HepG2 (cell line): ENCODE data around the gene NUBPL. TPM values are rescaled to one million over a fixed set of nuclear protein-coding genes. Genes with fewer than 3 reads are reported as not detected.

Experiments
- ATAC-seq: fragments of 200-7000 bp; cut with Tn5 transposase; 3 replicates; pipeline ENCODE4 v1.9.1; 2020; ENCODE audit warnings: mild to moderate bottlenecking, moderate library complexity
- BruUV-seq: library from RNA; stranded (reverse); fragments of 400-500 nt; replicated peaks from 2 replicates; lab custom pipeline; 2021; lab: Mats Ljungman, UMichigan
- CTCF ChIA-PET: fragments of 300-600 bp; formaldehyde crosslinking; extraction: SDS; loops from one replicate; lab custom pipeline; 2021; ENCODE audit warnings: low total read pairs, inconsistent platforms, low intra/inter-chr PET ratio; lab: Yijun Ruan, JAX
- POLR2A ChIA-PET: fragments of 350-600 bp; sonication (Branson Sonifier 250); formaldehyde crosslinking; loops from one replicate; lab custom pipeline; 2020; ENCODE audit warnings: antibody characterized with exemption, inconsistent platforms; lab: Yijun Ruan, JAX
- DNase-seq: peaks from one replicate; pipeline ENCODE4 v3.0.0-alpha.2; 2015; ENCODE audit warnings: low spot score
- FAIRE-seq: peaks from 3 replicates; lab custom pipeline; 2011; peaks lifted over from hg19 to GRCh38; lab: Jason Lieb, UNC
- H2AFZ ChIP-seq: one replicate; pipeline ENCODE4 v1.6.1; 2011; ENCODE audit warnings: low read length, inconsistent platforms
- H3K27ac ChIP-seq: fragments of 300-600 bp; 3 replicates; pipeline ENCODE4 v1.8.0; 2011; ENCODE audit warnings: mixed run types, mild to moderate bottlenecking, mixed read lengths, low read length, inconsistent platforms; ENCODE audit not compliant: insufficient read depth; ENCODE audit errors: extremely low read length
- H3K27me3 ChIP-seq, 2 experiments: fragments of 200-600 bp in 1 of 2; 2 replicates in 1 of 2; 3 replicates in 1 of 2; pipeline versions ENCODE4 v1.6.0 to v1.8.0; 2011; ENCODE audit warnings: low read length in 2 of 2, mild to moderate bottlenecking in 2 of 2, moderate library complexity in 2 of 2, inconsistent platforms in 1 of 2; ENCODE audit not compliant: insufficient read depth in 2 of 2, control insufficient read depth in 1 of 2
- H3K36me3 ChIP-seq, 2 experiments: fragments of 200-600 bp in 1 of 2; replicated peaks in 1 of 2; 2 replicates in 1 of 2; 3 replicates in 1 of 2; pipeline versions ENCODE4 v1.5.1 to v1.8.0; 2011; ENCODE audit warnings: low read length in 2 of 2, inconsistent platforms in 1 of 2; ENCODE audit not compliant: insufficient read depth in 2 of 2, control insufficient read depth in 1 of 2
- H3K4me1 ChIP-seq: 2 replicates; pipeline ENCODE4 v1.5.1; 2012; ENCODE audit warnings: low read length, inconsistent platforms; ENCODE audit not compliant: insufficient read depth
- H3K4me2 ChIP-seq: 2 replicates; pipeline ENCODE4 v1.6.0; 2011; ENCODE audit warnings: low read depth, low read length, inconsistent platforms
- H3K4me3 ChIP-seq, 3 experiments: fragments of 200-600 bp in 1 of 3; sonication (generic), shearing (Covaris generic) in 1 of 3; replicated peaks in 1 of 3; 2 replicates each; pipeline ENCODE4 v1.5.1; 2011 to 2016; ENCODE audit warnings: low read length in 3 of 3, inconsistent platforms in 2 of 3, low read depth in 2 of 3, mild to moderate bottlenecking in 2 of 3, control low read depth in 1 of 3, mixed read lengths in 1 of 3; ENCODE audit not compliant: insufficient read depth in 1 of 3
- H3K79me2 ChIP-seq: one replicate; pipeline ENCODE4 v1.6.1; 2011; ENCODE audit warnings: low read length, inconsistent platforms; ENCODE audit not compliant: insufficient read depth
- H3K9ac ChIP-seq: 2 replicates; pipeline ENCODE4 v1.6.0; 2011; ENCODE audit warnings: mild to moderate bottlenecking, low read depth, low read length, inconsistent platforms; ENCODE audit not compliant: insufficient read depth
- H3K9me3 ChIP-seq: 2 replicates; pipeline ENCODE4 v1.5.1; 2012; ENCODE audit warnings: mild to moderate bottlenecking, low read length
- H4K20me1 ChIP-seq: 2 replicates; pipeline ENCODE4 v1.6.0; 2011; ENCODE audit warnings: inconsistent platforms, mild to moderate bottlenecking, low read length, moderate library complexity; ENCODE audit not compliant: insufficient read depth
- AGO1 ChIP-seq: fragments of 200-400 bp; formaldehyde crosslinking; IDR thresholded peaks from 2 replicates; pipeline ENCODE4 v1.6.1; 2017; ENCODE audit warnings: mild to moderate bottlenecking, low read depth, low read length, moderate library complexity; ENCODE audit not compliant: poor library complexity, severe bottlenecking
- GMEB1 ChIP-seq: sonication (generic); formaldehyde crosslinking; IDR thresholded peaks from 2 replicates; pipeline ENCODE4 v1.5.1; 2020; ENCODE audit warnings: missing genetic modification reagents, mild to moderate bottlenecking, borderline replicate concordance
- MTA1 ChIP-seq: sonication (generic); formaldehyde crosslinking; IDR thresholded peaks from 2 replicates; pipeline ENCODE4 v1.4.0; 2020; ENCODE audit warnings: missing genetic modification reagents, mild to moderate bottlenecking, borderline replicate concordance
- TCF7L2 ChIP-seq: IDR thresholded peaks from 2 replicates; pipeline ENCODE4 v1.6.1; 2011; ENCODE audit warnings: mild to moderate bottlenecking, low read depth, low read length, moderate library complexity
- ZC3H13 ChIP-seq: sonication (generic); formaldehyde crosslinking; IDR thresholded peaks from 2 replicates; pipeline ENCODE4 v1.8.1; 2023; ENCODE audit warnings: mild to moderate bottlenecking, missing genetic modification reagents, moderate library complexity
- ZNF224 ChIP-seq: sonication (generic); formaldehyde crosslinking; IDR thresholded peaks from 2 replicates; pipeline ENCODE4 v1.5.0; 2020; ENCODE audit warnings: mild to moderate bottlenecking, missing genetic modification reagents
- ZNF275 ChIP-seq: sonication (generic); formaldehyde crosslinking; IDR thresholded peaks from 2 replicates; pipeline ENCODE4 v1.8.0; 2022; ENCODE audit warnings: missing genetic modification reagents, mild to moderate bottlenecking, inconsistent platforms, borderline replicate concordance
- ZNF34 ChIP-seq: sonication (generic); formaldehyde crosslinking; IDR thresholded peaks from 2 replicates; pipeline ENCODE4 v1.4.0; 2020; ENCODE audit warnings: mild to moderate bottlenecking, missing genetic modification reagents, borderline replicate concordance
- WGBS: methylation state at CpG from one replicate; pipeline ENCODE4 v1.1.6; 2017; ENCODE audit warnings: low lambda C conversion rate; 5-methylcytosine and 5-hydroxymethylcytosine counted together
- in situ Hi-C: cut with HindIII; loops from 2 replicates; pipeline ENCODE4 v1.10.0; 2017; ENCODE audit warnings: low pct_unique_long_range_greater_than_20kb; ENCODE audit not compliant: extremely low pct_ligation_motif_present
- intact Hi-C: fragments of 100-400 bp; cut with micrococcal nuclease; formaldehyde crosslinking; loops from one replicate; pipeline ENCODE4 v1.10.0; 2022; ENCODE audit not compliant: unreplicated experiment
- polyA plus RNA-seq, 8 experiments: library from polyadenylated mRNA; depleted of rRNA in 3 of 8; stranded (reverse) in 7 of 8; unstranded in 1 of 8; fragments of >200 nt; fragmentation: Illumina TruSeq in 4 of 8; extraction: Trizol in 4 of 8; gene quantifications; 2 replicates each; pipeline versions ENCODE4 v1.2.1 to v1.2.3, GENCODE V29; 2011 to 2016; ENCODE audit warnings: low read depth in 4 of 8, missing spikeins in 1 of 8, mixed read lengths in 1 of 8; ENCODE audit not compliant: insufficient read depth in 1 of 8
- total RNA-seq, 5 experiments: library from RNA; depleted of rRNA; stranded (reverse); fragments of >200 nt; fragmentation: Illumina TruSeq; extraction: Trizol; gene quantifications; 2 replicates each; pipeline ENCODE4 v1.2.3, GENCODE V29; 2016; ENCODE audit warnings: low read depth in 1 of 5

The NUBPL gene
- total and polyA plus RNA-seq, 2 of the 13 experiments (the other 11 are each of a cell fraction or from before 2014, with no cell fraction given), result 21.3 to 44.1 TPM

DNA sequence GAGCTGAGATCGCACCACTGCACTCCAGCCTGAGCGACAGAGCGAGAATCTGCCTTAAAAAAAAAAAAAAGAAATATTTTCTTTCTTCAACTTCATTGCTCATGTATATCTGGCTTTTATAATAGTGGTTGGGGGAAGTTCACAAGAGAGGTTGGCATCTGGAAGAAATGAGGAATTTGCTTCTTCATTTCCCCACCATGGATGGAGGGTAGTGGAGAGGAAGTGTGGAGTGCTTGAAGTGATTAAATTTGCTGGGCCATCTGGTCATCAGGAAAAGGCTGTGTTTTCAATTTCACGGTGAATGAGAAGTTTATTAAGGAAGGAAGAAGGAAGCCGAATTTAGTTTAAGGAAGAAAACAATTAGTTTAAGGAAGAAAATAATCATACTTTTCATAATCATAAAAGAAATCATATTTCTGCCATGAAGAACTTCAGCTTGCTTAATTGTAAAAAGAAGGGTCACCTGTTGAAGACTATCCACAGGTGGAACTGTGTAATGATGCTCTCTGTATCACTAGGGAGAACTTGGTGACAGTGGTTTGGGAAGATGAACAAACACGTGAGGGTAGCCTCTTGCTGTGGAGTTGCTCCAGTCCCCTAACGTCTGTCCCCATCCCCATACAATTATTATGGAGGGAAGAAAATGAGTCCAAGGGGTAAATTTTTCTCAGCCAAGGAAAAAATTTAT, 318.6 kb downstream of the NUBPL start:
- Histone ChIP-seq H3K9me3 (no peaks in the 10 kb centered on the region), H4K20me1 (no peaks in the 10 kb centered on the region), H3K4me3 (no peak overlapping the region), H3K36me3 (no peaks in the 10 kb centered on the region), H2AFZ (no peak overlapping the region)
- intact Hi-C loops, result no loop called here
- in situ Hi-C loops, result no loop called here
- no peak for TF ChIP-seq AGO1
- TF ChIP-seq TCF7L2, result no peak
- no peak for TF ChIP-seq ZNF224 (CRISPR knock-in tag)
- TF ChIP-seq ZNF275, result no peak
- no peak for TF ChIP-seq MTA1 (CRISPR knock-in tag)
- TF ChIP-seq ZNF34 (CRISPR knock-in tag), result no peak
- TF ChIP-seq ZC3H13 (CRISPR knock-in tag), result no peak
- no peak for TF ChIP-seq GMEB1
- TF ChIP-seq, all 625 proteins: peak for 0
- Histone ChIP-seq H3K4me1 (peaks cover 10% of the 10 kb centered on the region; the same call in 1 of the 2 replicates), H3K4me2 (no peak overlapping the region), H3K27ac (no peak overlapping the region), H3K27me3 (no peaks in the 10 kb centered on the region), H3K79me2 (no peaks in the 10 kb centered on the region), H3K9ac (no peak overlapping the region)
- BruUV-seq, result no TSS peak
- no peak for DNase-seq
- CTCF ChIA-PET, result no interaction called here
- POLR2A ChIA-PET, result no interaction called here
- WGBS, result 35% methylated on average over 7 of the region's 7 CpGs
- FAIRE-seq, result no peak
- ATAC-seq, result no peak
